ENCODE data around the gene HOXB4. TPM values are rescaled to one million over a fixed set of nuclear protein-coding genes. Genes with fewer than 3 reads are reported as not detected.

The HOXB4 gene
- total RNA-seq, 3 donors from 2014 or later, result 4.5 to 14.6 (median 5.3) TPM

DNA sequence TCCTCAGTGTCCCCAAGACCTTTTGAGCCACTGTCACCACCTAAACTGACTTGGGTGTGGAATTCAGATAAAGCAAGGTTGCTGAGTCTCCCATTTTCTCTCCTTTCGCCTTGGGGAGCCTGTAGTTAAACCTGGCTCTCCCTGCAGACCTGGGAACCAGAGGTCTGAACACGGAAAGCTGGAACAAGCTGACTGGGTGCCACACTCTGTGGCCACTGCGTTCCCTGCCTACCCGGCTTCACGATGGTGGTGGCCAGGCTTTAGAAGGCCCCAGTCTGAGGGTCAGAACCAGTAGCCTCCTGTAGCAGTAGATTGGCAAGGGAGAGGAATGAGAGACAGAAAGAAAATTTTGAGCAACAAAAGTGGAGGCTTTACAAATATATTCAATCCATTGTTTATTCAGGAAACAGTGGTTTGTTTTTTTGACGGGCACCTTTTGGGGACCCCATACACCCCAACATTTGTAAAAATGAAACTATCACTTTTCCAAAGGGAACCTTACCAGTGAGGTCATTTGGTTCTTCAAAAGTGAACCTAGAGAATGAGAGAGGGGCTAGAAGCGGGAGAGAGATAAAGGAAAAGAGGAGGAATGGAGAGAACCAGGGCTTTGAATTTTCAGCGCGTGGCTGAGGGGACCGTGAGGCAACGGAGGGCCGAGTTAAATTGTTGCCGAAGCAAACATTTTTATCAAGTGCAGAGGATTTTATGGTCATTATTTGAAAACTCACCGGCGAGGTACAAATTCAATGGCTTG, 38.7 kb upstream of the HOXB4 start:
- intact Hi-C loops (cut with DNase I, micrococcal nuclease), result loop anchor here in 1 of 2 donors (5.0 kb wide), 1 partner anchor 280 kb away; no protein-coding TSS in a partner anchor
- peak in 1 of 3 donors; percentile 44 for DNase-seq

DNA sequence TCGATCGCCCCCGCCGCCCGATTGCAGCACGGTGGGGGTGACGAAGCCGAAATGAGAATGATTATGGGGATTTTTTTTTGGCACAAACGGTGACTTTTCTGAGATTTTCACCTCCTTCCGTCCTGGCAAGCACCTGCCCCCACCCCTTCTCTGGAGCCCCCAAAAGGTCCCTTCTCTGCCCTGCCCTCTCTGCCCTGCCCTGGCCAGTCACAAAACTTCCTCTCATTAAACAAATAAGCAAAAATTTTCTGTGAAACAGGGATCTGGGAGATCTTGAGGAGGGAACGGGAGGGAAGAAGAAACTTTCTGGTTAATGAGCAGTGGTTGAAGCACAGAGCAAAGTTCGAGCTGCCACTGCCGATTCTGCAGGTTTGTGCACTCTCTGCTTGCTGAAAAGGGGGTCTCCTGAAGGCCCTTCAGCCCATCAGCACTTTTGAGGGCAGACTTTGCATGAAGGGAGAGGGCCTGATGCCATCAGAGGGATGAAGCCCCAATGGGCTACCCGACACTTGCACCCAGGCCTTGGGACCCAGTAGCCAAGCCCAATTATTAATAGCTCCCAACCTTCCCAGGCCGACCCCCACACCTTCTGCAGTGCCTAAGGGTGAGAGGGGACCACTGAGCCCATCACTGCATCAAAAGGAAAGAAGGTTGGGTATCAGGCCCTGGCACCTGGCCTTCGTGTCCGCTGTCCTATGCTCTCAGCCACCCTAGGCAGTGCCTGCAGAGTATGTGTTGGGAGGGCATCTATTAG, 38.0 kb upstream of the HOXB4 start:
- intact Hi-C loops (cut with DNase I, micrococcal nuclease), result loop anchor here in 1 of 2 donors (5.0 kb wide), 1 partner anchor 279 kb away; no protein-coding TSS in a partner anchor

More for the DNA sequence above, 38.7 kb upstream of the HOXB4 start:
- Histone ChIP-seq H3K4me3 (no peak overlapping the region), H3K36me3 (ENCODE audit: low read depth) (no peaks in the 10 kb centered on the region), H3K4me1 (ENCODE audit: low read depth) (peaks cover 50% of the 10 kb centered on the region), H3K9me3 (no peaks in the 10 kb centered on the region)
- ATAC-seq, result no peak
- TF ChIP-seq, protein P1, sequence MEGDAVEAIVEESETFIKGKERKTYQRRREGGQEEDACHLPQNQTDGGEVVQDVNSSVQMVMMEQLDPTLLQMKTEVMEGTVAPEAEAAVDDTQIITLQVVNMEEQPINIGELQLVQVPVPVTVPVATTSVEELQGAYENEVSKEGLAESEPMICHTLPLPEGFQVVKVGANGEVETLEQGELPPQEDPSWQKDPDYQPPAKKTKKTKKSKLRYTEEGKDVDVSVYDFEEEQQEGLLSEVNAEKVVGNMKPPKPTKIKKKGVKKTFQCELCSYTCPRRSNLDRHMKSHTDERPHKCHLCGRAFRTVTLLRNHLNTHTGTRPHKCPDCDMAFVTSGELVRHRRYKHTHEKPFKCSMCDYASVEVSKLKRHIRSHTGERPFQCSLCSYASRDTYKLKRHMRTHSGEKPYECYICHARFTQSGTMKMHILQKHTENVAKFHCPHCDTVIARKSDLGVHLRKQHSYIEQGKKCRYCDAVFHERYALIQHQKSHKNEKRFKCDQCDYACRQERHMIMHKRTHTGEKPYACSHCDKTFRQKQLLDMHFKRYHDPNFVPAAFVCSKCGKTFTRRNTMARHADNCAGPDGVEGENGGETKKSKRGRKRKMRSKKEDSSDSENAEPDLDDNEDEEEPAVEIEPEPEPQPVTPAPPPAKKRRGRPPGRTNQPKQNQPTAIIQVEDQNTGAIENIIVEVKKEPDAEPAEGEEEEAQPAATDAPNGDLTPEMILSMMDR (IDR thresholded peaks at IDR 0.05), result no peak

DNA sequence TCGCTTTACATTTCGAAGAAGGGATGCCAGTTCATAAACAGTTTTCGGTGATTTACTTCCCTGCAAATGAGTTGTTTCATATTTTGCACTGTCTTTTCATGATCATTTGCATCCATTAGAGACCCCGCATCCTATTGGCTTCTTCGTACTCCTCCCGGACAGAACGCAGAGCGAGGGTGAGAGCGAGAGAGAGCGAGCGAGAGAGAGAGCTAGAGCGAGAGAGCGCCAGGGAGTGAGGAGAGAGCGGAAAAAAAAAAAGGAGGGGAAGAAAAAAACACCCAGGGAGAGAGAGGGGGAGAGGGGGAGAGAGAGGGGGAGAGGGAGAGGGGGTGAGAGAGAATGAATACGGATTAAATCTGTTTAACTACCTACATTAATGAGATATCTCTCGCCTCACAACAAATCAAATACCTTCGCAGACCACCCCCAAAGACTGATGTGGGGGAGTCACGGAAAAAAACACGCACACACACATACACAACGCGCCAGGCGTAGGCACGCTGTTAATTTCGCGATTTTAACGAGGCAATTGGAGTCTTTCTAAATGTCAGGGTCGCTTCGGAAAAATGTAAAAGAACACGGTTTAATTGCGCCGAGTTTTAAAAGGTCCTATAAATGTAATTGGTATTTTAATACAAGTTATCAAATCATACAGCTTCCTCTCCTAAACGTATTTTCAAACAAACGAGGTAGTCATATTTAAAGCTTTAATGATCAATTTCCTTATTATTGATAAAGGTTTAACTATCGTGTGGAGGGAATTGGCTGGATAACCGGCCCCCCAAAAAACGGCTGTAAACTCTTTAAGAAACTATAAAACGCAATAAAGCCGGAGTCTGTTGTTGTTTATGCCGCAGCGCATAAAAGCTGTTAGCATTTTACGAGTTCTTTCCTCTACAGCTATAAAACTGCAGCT, 37.2 kb upstream of the HOXB4 start, which contains the start of gene HOXB8:
HOXB8 (minus strand) TSS at position 246 of the 916 bp plus-strand sequence. CDS start 588 bp downstream, outside the sequence.
- intact Hi-C loops (cut with DNase I, micrococcal nuclease), result loop anchor here in 1 of 2 donors (5.0 kb wide), 1 partner anchor 278 kb away; no protein-coding TSS in a partner anchor
- peak; percentile 9 to 60 (median 34) for DNase-seq
- Histone ChIP-seq H3K36me3 (ENCODE audit: low read depth) (no peaks in the 10 kb centered on the region), H3K4me3 (no peak within 1 kb of the TSS), H3K9me3 (no peaks in the 10 kb centered on the region), H3K4me1 (ENCODE audit: low read depth) (peaks cover 43% of the 10 kb centered on the region)
- TF ChIP-seq, protein P1 (IDR thresholded peaks at IDR 0.05), result no peak
- ATAC-seq, result no peak

More for the DNA sequence above, 38.0 kb upstream of the HOXB4 start:
- DNase-seq (peak in 2 of 3 donors; percentile 40 to 58), ATAC-seq (no peak)
- Histone ChIP-seq H3K4me1 (ENCODE audit: low read depth) (peaks cover 47% of the 10 kb centered on the region), H3K9me3 (no peaks in the 10 kb centered on the region), H3K36me3 (ENCODE audit: low read depth) (no peaks in the 10 kb centered on the region), H3K4me3 (no peak overlapping the region)
- TF ChIP-seq, protein P1 (IDR thresholded peaks at IDR 0.05), result no peak

DNA sequence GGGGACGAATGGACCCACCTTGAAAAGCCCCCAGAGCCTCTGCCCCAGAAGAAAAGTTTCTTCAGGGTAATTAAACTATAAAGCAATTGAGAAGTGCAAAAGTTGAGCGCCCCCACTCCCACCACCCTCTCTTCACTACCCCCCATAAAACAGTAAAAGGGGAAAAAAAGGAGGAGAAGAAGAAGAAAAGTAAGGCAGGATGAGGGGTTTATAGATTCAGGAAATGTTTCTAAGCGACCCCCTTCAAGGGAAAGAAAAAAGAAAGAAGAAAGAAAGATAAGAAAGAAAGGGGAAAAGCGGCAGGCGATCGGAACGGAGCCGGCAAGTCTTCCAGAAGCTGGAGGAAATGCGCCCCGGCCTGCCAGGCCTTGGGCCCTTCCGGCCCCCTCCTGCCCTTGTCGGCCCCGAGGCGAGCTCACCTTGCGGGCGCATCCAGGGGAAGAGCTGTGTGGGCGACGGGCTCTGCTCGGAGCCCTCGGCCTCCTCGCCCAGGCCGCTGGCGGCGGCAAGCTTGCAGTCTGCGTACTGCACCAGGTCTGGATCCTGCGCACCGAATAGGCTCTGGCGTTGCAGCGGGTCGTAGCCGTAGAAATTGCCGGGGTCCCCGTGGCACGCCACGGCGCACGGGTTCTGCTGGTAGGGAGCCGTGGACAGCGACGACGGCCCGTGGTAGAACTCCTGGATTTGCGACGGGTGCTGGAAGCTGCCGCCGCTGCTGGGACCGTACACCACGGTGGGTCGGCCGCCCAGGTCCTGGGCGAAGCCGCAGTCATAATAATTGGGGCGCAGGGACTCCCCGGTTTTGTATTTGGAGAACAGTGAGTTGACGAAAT, 35.9 kb upstream of the HOXB4 start:
- Histone ChIP-seq H3K4me3 (no peak overlapping the region), H3K36me3 (ENCODE audit: low read depth) (no peaks in the 10 kb centered on the region), H3K9me3 (no peaks in the 10 kb centered on the region), H3K4me1 (ENCODE audit: low read depth) (peaks cover 36% of the 10 kb centered on the region)
- intact Hi-C loops (cut with DNase I, micrococcal nuclease), result no loop called here
- TF ChIP-seq, protein P1 (IDR thresholded peaks at IDR 0.05), result no peak
- ATAC-seq (no peak), DNase-seq (peak in 2 of 3 donors; percentile 55 to 65)

Data from mucosa of descending colon (tissue), 3 donors.